ENCODE measurements around the gene GRAMD4. TPM values are rescaled to one million over a fixed set of nuclear protein-coding genes. Genes with fewer than 3 reads are reported as not detected.

Gene GRAMD4
- total and polyA plus RNA-seq, 10 of the 15 experiments (the other 5 are each of a cell fraction or from before 2014, with no cell fraction given): 0.21 to 45.5 (median 10.6) TPM

GRCh38 chr22:46619240-46619829 is 851 bp upstream of the GRAMD4 start:
- Histone ChIP-seq H3K4me2 (ENCODE audit: control insufficient read depth, insufficient read depth) (no peak overlapping the region), H3K27me3 (replicated peaks in 1 of 2; ENCODE audit: control insufficient read depth in 2 of 2, insufficient read depth in 2 of 2, low read length in 1 of 2) (no peaks in the 10 kb centered on the region), H3K9ac (ENCODE audit: control insufficient read depth, insufficient read depth, low read length) (no peak overlapping the region), H3K36me3 (ENCODE audit: control insufficient read depth in 2 of 2, insufficient read depth in 2 of 2, low read length in 1 of 2) (no peaks in the 10 kb centered on the region; a peak in 2 of 4 replicates), H3K4me3 (no peak overlapping the region), H3K9me3 (replicated peaks; ENCODE audit: control insufficient read depth, insufficient read depth, low read length) (no peaks in the 10 kb centered on the region; the same call in 2 of the 3 replicates), H3K4me1 (ENCODE audit: control insufficient read depth, insufficient read depth, low read length) (no peaks in the 10 kb centered on the region; the same call in 1 of the 2 replicates), H2AFZ (ENCODE audit: control insufficient read depth, low read depth, low read length) (no peak overlapping the region), H3K79me2 (ENCODE audit: control insufficient read depth, insufficient read depth, low read length) (peaks cover 2% of the 10 kb centered on the region; the same call in 1 of the 2 replicates), H3K27ac (ENCODE audit: control insufficient read depth, insufficient read depth) (no peak overlapping the region), H4K20me1 (ENCODE audit: control insufficient read depth, insufficient read depth) (no peaks in the 10 kb centered on the region)
- in situ Hi-C loops (cut with MboI) (no loop called here), intact Hi-C loops (cut with micrococcal nuclease; ENCODE audit: unreplicated experiment) (no loop called here)
- TF ChIP-seq CBX5 (IDR thresholded peaks at IDR 0.05; ENCODE audit: low read depth) (no peak), ZZZ3 (IDR thresholded peaks at IDR 0.05; ENCODE audit: control insufficient read depth, insufficient read length, low read depth) (no peak), RB1 (IDR thresholded peaks at IDR 0.05; ENCODE audit: borderline replicate concordance) (no peak), ESRRA (IDR thresholded peaks at IDR 0.05; ENCODE audit: low read length) (no peak), CREM (IDR thresholded peaks at IDR 0.05; ENCODE audit: low read depth) (no peak), ZSCAN29 (IDR thresholded peaks at IDR 0.05) (no peak), ELK1 (IDR thresholded peaks at IDR 0.05; ENCODE audit: low read depth, low read length) (no peak), E2F8 (IDR thresholded peaks at IDR 0.05; ENCODE audit: low read depth, partially characterized antibody) (no peak), MTA3 (IDR thresholded peaks at IDR 0.05; ENCODE audit: borderline replicate concordance, low read length) (no peak), NFXL1 (IDR thresholded peaks at IDR 0.05; ENCODE audit: borderline replicate concordance) (no peak)
- TF ChIP-seq, protein P1, sequence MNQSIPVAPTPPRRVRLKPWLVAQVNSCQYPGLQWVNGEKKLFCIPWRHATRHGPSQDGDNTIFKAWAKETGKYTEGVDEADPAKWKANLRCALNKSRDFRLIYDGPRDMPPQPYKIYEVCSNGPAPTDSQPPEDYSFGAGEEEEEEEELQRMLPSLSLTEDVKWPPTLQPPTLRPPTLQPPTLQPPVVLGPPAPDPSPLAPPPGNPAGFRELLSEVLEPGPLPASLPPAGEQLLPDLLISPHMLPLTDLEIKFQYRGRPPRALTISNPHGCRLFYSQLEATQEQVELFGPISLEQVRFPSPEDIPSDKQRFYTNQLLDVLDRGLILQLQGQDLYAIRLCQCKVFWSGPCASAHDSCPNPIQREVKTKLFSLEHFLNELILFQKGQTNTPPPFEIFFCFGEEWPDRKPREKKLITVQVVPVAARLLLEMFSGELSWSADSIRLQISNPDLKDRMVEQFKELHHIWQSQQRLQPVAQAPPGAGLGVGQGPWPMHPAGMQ (IDR thresholded peaks at IDR 0.05; ENCODE audit: borderline replicate concordance): no peak
- DNase-seq (ENCODE audit: low read depth, low spot score) (no peak), FAIRE-seq (no peak), ATAC-seq (no peak)
- ChIA-PET SMC1A (ENCODE audit: uncharacterized antibody, unreplicated experiment) (no interaction called here), POLR2A (no interaction called here), CTCF (no interaction called here), RAD21 (ENCODE audit: unreplicated experiment) (no interaction called here)
- WGBS (ENCODE audit: insufficient coverage, insufficient replicate concordance, low lambda C conversion rate, missing lambda C conversion rate): 78% methylated on average over 10 of the region's 10 CpGs
- BruUV-seq (replicated peaks): no TSS peak
